ENCODE results near the gene PRIM1.

The PRIM1 gene

GRCh38 chr12:56772625-56773024, 20.5 kb upstream of the PRIM1 start:
- Histone ChIP-seq H4K20me1 (ENCODE audit: insufficient read depth, low read length, poor library complexity, severe bottlenecking) (no peaks in the 10 kb centered on the region), H3K4me2 (ENCODE audit: low read depth, low read length, poor library complexity, severe bottlenecking) (no peak overlapping the region), H3F3A (ENCODE audit: low read depth) (no peaks in the 10 kb centered on the region), H2AFZ (ENCODE audit: low read length) (no peak overlapping the region), H3K36me3 (ENCODE audit: insufficient read depth, low read length) (no peaks in the 10 kb centered on the region), H3K79me2 (ENCODE audit: insufficient read depth, low read length) (no peaks in the 10 kb centered on the region), H3K27me3 (ENCODE audit: insufficient read depth, low read length, poor library complexity, severe bottlenecking) (no peaks in the 10 kb centered on the region), H3K4me1 (ENCODE audit: insufficient read depth, low read length, poor library complexity, severe bottlenecking) (no peaks in the 10 kb centered on the region), H3K4me3 (ENCODE audit: low read length, poor library complexity, severe bottlenecking) (no peak overlapping the region), H3K9me3 (ENCODE audit: insufficient read depth, low read depth, low read length) (no peaks in the 10 kb centered on the region), H3K9ac (ENCODE audit: low read depth, low read length, poor library complexity, severe bottlenecking) (no peak overlapping the region), H3K9me2 (replicated peaks; ENCODE audit: low read depth, low read length) (no peaks in the 10 kb centered on the region)
- no peak for TF ChIP-seq CTCF (conservative IDR thresholded peaks at IDR 0.05; ENCODE audit: low read length)
- no peak for TF ChIP-seq EZH2phosphoT487 (IDR thresholded peaks at IDR 0.05; ENCODE audit: borderline replicate concordance)

GRCh38 chr12:56769868-56770267, 17.7 kb upstream of the PRIM1 start:
- H3K4me3 ChIP-seq (ENCODE audit: low read length, poor library complexity, severe bottlenecking): no peak overlapping the region
- H3K27me3 ChIP-seq (ENCODE audit: insufficient read depth, low read length, poor library complexity, severe bottlenecking): no peaks in the 10 kb centered on the region
- H3K9ac ChIP-seq (ENCODE audit: low read depth, low read length, poor library complexity, severe bottlenecking): no peak overlapping the region
- H4K20me1 ChIP-seq (ENCODE audit: insufficient read depth, low read length, poor library complexity, severe bottlenecking): no peaks in the 10 kb centered on the region
- H3K4me1 ChIP-seq (ENCODE audit: insufficient read depth, low read length, poor library complexity, severe bottlenecking): no peaks in the 10 kb centered on the region
- H3K9me3 ChIP-seq (ENCODE audit: insufficient read depth, low read depth, low read length): no peaks in the 10 kb centered on the region
- no peak for TF ChIP-seq EZH2phosphoT487 (IDR thresholded peaks at IDR 0.05; ENCODE audit: borderline replicate concordance)
- TF ChIP-seq CTCF (conservative IDR thresholded peaks at IDR 0.05; ENCODE audit: low read length): no peak
- H3F3A ChIP-seq (ENCODE audit: low read depth): no peaks in the 10 kb centered on the region
- no peak overlapping the region for H2AFZ ChIP-seq (ENCODE audit: low read length)
- no peaks in the 10 kb centered on the region for H3K36me3 ChIP-seq (ENCODE audit: insufficient read depth, low read length)
- no peaks in the 10 kb centered on the region for H3K9me2 ChIP-seq (replicated peaks; ENCODE audit: low read depth, low read length)
- no peaks in the 10 kb centered on the region for H3K79me2 ChIP-seq (ENCODE audit: insufficient read depth, low read length)
- no peak overlapping the region for H3K4me2 ChIP-seq (ENCODE audit: low read depth, low read length, poor library complexity, severe bottlenecking)

GRCh38 chr12:56768424-56768823, 16.3 kb upstream of the PRIM1 start:
- H3K4me2 ChIP-seq (ENCODE audit: low read depth, low read length, poor library complexity, severe bottlenecking): no peak overlapping the region
- H4K20me1 ChIP-seq (ENCODE audit: insufficient read depth, low read length, poor library complexity, severe bottlenecking): no peaks in the 10 kb centered on the region
- H3K9me3 ChIP-seq (ENCODE audit: insufficient read depth, low read depth, low read length): no peaks in the 10 kb centered on the region
- H3K79me2 ChIP-seq (ENCODE audit: insufficient read depth, low read length): no peaks in the 10 kb centered on the region
- no peaks in the 10 kb centered on the region for H3F3A ChIP-seq (ENCODE audit: low read depth)
- no peak overlapping the region for H3K9ac ChIP-seq (ENCODE audit: low read depth, low read length, poor library complexity, severe bottlenecking)
- H3K4me1 ChIP-seq (ENCODE audit: insufficient read depth, low read length, poor library complexity, severe bottlenecking): no peaks in the 10 kb centered on the region
- no peaks in the 10 kb centered on the region for H3K9me2 ChIP-seq (replicated peaks; ENCODE audit: low read depth, low read length)
- H3K4me3 ChIP-seq (ENCODE audit: low read length, poor library complexity, severe bottlenecking): no peak overlapping the region
- H3K27me3 ChIP-seq (ENCODE audit: insufficient read depth, low read length, poor library complexity, severe bottlenecking): no peaks in the 10 kb centered on the region
- TF ChIP-seq CTCF (conservative IDR thresholded peaks at IDR 0.05; ENCODE audit: low read length) (no peak), EZH2phosphoT487 (IDR thresholded peaks at IDR 0.05; ENCODE audit: borderline replicate concordance) (no peak)
- H3K36me3 ChIP-seq (ENCODE audit: insufficient read depth, low read length): no peaks in the 10 kb centered on the region
- no peak overlapping the region for H2AFZ ChIP-seq (ENCODE audit: low read length)
